ENCODE measurements around the gene CFAP97D2. TPM values are rescaled to one million over a fixed set of nuclear protein-coding genes. Genes with fewer than 3 reads are reported as not detected.
"Not testable (repeated sequence)": the region's sequence is repeated elsewhere in the genome, so short reads cannot be mapped to it uniquely, and the experiment has no call there.

Gene CFAP97D2
- total RNA-seq, 1 donor from 2014 or later: not detected

GRCh38 chr13:114147803-114148520, 31.1 kb upstream of the CFAP97D2 start:
- Mint-ChIP-seq H3K27me3 (peaks cover 34% of the 10 kb centered on the region), H3K9me3 (ENCODE audit: low read depth) (no peaks in the 10 kb centered on the region), H3K4me3 (ENCODE audit: low read depth) (no peak overlapping the region), H3K27ac (no peak overlapping the region), H3K36me3 (ENCODE audit: insufficient read depth) (no peaks in the 10 kb centered on the region), H3K4me1 (ENCODE audit: low read depth) (no peaks in the 10 kb centered on the region)
- no peak for DNase-seq (ENCODE audit: low spot score, unreplicated experiment)
- TF ChIP-seq CTCF (IDR thresholded peaks at IDR 0.05; ENCODE audit: unreplicated experiment): no peak

DNA sequence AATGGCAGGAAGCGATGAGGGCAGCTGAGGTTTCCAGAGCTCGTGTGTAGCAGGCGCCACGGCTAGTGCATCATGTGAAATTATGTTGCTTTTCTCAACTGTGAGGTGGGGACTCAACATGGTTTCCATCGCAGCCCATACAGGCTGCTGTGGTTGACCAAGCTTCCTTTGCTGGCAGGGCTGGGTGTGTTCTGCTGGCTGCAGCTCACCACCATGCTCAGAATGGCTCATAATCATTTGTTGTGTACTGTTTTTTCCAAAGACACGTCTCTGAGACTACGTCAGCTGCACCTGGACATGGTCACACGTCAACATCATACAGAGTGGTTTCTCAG, 30.6 kb upstream of the CFAP97D2 start:
- peaks cover 39% of the 10 kb centered on the region for H3K27me3 Mint-ChIP-seq
- TF ChIP-seq CTCF (IDR thresholded peaks at IDR 0.05; ENCODE audit: unreplicated experiment): no peak
- no peaks in the 10 kb centered on the region for H3K4me1 Mint-ChIP-seq (ENCODE audit: low read depth)
- no peak for DNase-seq (ENCODE audit: low spot score, unreplicated experiment)
- H3K36me3 Mint-ChIP-seq (ENCODE audit: insufficient read depth): no peaks in the 10 kb centered on the region
- H3K9me3 Mint-ChIP-seq (ENCODE audit: low read depth): peaks cover under 1% of the 10 kb centered on the region
- H3K27ac Mint-ChIP-seq: no peak overlapping the region
- no peak overlapping the region for H3K4me3 Mint-ChIP-seq (ENCODE audit: low read depth)

- H3K4me3 Mint-ChIP-seq (ENCODE audit: low read depth); DNase-seq (ENCODE audit: low spot score, unreplicated experiment); H3K9me3 Mint-ChIP-seq (ENCODE audit: low read depth); H3K36me3 Mint-ChIP-seq (ENCODE audit: insufficient read depth); H3K27ac Mint-ChIP-seq; H3K4me1 Mint-ChIP-seq (ENCODE audit: low read depth): not testable (repeated sequence)
- peaks cover 43% of the 10 kb centered on the region for H3K27me3 Mint-ChIP-seq
Measured at GRCh38 chr13:114148886-114149285, 30.2 kb upstream of the CFAP97D2 start.

DNA sequence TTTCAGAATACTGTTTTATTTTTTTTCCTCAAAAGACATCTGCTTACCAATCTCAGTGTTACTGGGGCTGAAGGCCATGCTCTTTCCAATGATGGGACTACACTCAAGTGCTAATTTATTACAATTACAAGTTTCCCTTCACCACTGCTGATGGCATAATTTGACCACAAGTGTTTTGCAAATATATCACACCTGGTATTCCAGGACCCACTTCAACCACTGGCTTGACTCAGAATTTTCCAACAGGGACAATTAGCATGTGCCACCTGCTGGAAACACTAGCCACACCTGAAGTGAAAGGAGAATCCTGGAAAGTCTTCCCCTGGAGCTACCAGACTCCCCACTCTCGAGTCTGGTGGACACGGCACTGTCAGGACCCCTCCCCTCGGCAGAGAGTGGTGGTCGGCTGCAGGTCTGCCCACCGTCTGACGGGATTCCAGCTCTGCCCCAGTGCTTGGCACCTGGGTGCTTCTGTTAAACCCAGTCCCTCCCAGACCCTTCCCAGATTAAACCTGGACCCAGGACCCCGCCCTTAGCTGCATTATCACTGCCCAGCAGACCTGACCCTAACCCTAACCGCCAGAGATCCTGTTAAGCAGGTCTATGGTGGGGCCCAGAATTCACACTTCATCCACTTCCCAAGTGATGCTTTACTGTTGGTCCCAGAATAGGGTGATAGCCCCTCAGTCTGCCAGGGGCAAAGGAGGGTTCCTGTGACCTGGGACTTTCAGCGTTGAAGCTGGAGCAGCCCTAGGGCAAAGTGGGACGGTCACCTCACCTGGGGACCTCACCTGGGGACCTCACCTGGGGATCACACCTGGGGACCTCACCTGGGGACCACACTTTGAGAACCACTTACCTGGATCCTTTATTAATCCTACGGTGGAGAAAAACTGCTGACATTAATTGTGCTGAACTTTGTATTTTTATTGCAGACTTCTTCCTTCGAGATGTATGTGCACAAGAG, 29.0 kb upstream of the CFAP97D2 start:
- Mint-ChIP-seq H3K9me3 (ENCODE audit: low read depth) (peaks cover 4% of the 10 kb centered on the region), H3K27me3 (peaks cover 44% of the 10 kb centered on the region), H3K27ac (no peak overlapping the region), H3K4me3 (ENCODE audit: low read depth) (no peak overlapping the region), H3K36me3 (ENCODE audit: insufficient read depth) (no peaks in the 10 kb centered on the region), H3K4me1 (ENCODE audit: low read depth) (no peaks in the 10 kb centered on the region)
- TF ChIP-seq CTCF (IDR thresholded peaks at IDR 0.05; ENCODE audit: unreplicated experiment): no peak
- no peak for DNase-seq (ENCODE audit: low spot score, unreplicated experiment)

GRCh38 chr13:114151031-114151430, 28.0 kb upstream of the CFAP97D2 start:
- Mint-ChIP-seq H3K9me3 (ENCODE audit: low read depth) (peaks cover 4% of the 10 kb centered on the region), H3K27me3 (peaks cover 41% of the 10 kb centered on the region), H3K4me1 (ENCODE audit: low read depth) (no peaks in the 10 kb centered on the region), H3K27ac (no peak overlapping the region), H3K4me3 (ENCODE audit: low read depth) (no peak overlapping the region), H3K36me3 (ENCODE audit: insufficient read depth) (no peaks in the 10 kb centered on the region)
- no peak for DNase-seq (ENCODE audit: low spot score, unreplicated experiment)
- no peak for TF ChIP-seq CTCF (IDR thresholded peaks at IDR 0.05; ENCODE audit: unreplicated experiment)
